ENCODE measurements around the gene FUCA1.
A peak's percentile ranks its signal among the peaks of the same experiment; 100 is the strongest.
"Not testable (repeated sequence)": the region's sequence is repeated elsewhere in the genome, so short reads cannot be mapped to it uniquely, and the experiment has no call there.

The FUCA1 gene

DNA sequence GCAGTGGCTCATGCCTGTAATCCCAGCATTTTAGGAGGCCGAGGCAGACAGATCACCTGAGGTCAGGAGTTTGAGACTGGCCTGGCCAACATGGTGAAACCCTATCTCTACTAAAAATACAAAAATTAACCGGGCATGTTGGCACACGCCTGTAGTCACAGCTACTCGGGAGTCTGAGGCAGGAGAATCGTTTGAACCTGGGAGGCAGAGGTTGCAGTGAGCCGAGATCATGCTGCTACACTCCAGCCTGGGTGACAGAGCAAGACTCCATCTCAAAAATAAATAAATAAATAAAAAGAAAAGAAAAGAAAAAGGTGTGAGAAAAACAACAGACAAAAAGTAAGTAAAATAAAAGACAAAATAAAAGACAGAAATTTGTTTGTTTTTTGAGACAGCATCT is 33.9 kb downstream of the FUCA1 start:
- not testable (repeated sequence) for DNase-seq

GRCh38 chr1:23827717-23828116 is 40.4 kb downstream of the FUCA1 start:
- DNase-seq: no peak

DNA sequence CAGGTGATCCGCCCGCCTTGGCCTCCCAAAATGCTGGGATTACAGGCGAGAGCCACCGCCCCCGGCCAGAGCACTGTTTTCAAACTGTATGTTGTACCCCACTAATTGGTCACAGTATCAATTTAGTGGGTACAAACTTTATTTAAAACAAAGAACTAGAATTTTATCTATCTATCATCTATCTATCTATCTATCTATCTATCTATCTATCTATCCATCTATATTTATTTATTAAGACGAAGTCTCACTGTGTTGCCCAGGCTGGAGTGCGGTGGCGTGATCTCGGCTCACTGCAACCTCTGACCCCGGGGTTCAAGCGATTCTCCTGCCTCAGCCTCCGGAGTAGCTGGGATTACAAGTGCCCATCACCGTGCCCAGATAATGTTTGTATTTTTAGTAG is 41.5 kb downstream of the FUCA1 start:
- DNase-seq: not testable (repeated sequence)

DNA sequence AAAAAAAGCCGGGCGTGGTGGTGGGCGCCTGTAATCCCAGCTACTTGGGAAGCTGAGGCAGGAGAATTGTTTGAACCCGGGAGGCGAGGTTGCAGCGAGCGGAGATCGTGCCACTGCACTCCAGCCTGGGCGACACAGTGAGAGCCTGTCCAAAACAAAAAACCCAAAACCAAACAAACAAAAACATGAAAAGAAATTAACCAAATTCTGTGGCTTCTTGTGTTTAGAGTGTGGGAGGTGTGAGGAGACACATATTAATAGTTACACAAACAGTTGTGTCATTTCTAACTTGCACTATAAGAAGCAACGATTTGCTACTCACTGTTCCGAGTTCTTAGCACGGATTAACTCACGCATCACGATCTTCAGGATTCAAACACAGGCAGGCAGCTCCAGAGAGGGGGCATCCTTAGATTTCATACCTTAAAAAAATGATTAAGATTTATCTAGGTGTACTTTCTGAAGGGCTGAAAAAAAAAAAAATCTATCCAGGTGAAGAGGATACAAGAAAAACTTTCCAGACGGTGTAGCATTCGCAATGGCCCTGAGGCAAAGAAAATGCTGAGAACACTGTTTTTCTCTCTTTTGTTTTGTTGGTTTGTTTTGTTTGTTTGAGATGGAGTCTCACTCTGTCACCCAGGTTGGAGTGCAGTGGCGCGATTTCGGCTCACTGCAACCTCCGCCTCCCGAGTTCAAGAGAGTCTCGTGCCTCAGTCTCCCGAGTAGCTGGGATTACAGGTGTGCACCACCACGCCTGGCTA is 42.1 kb downstream of the FUCA1 start:
- DNase-seq: no peak

- peak; percentile 70 to 91 for DNase-seq
Measured at GRCh38 chr1:23825076-23825761, 42.9 kb downstream of the FUCA1 start, which contains the start of gene HMGCL. HMGCL (minus strand) TSS chr1:23825429; CDS start chr1:23825415, 14 bp downstream.

DNA sequence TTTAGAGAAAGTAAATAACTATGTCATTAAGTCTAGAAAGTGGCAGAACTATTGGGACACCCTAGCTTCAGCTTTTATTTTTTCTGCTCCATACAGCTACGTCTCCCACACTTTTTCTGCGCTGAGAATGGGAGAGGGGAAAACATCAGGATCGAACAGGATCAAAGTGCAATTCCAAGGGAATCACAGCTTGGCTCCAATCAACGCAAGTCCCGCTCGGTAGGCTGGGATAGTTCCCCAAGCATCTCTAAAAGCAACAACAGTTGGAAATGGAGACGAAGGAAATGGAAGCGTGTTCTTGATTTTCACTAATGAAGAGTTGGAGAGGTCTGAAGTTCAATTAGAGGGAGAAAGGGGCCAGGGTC is 43.4 kb downstream of the FUCA1 start:
- DNase-seq: no peak

DNA sequence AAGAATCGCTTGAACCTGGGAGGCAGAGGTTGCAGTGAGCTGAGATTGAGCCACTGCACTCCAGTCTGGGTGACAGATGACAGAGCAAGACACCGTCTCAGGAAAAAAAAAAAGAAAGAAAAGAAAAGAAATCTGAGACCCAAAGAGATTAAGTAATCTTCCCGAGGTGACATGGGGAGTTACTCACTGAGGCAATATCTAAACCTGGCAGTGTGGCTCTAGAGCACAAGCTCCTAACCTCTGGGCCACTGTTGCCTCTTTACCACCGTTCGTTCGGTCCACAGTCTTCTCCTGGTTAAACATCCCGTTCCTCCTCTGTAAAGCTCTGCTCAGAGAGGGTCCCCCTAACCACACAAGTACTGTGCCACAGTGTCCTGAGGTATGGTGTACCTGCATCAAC is 44.3 kb downstream of the FUCA1 start:
- no peak for DNase-seq

GRCh38 chr1:23817633-23818032 is 50.5 kb downstream of the FUCA1 start:
- no peak for DNase-seq

DNA sequence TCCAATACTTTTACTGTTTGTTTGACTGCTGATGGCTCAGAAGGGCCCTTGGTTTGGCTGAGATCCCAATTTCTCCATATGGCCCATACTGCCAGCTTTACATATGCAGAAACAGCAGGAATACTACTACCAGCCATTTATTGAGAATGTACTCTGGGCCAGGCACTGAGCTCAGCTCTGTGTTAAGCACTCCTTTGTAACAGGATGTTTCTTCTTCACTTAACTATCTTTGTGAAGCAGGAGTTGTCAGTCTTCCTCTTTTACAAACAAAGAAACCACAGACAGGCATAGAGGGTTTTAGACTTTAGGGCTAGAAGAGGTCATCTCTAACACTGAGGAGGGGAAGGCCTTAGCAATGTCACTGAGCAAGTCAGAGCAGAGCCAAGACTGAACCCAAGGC is 51.2 kb downstream of the FUCA1 start:
- peak in 1 of 2 donors; percentile 35 for DNase-seq

DNA sequence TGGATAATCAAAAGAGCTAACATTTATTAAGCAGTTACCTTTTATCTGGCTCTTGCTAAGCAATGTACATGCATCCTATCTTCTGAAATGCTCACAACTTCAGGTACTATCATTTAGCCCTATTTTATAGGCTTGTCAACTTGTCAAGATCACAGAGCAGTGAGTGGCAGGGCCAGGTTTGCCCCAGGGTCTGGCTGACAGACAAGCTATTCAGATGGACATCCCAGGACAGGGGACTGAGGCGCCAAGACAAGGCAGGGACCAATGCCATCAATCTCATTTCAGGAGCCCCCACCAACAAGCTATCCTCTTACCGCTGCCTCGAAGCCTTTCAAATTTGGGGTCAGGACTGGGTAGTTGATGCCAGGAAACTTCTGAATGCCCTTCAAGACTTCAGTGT is 51.7 kb downstream of the FUCA1 start:
- no peak for DNase-seq

DNA sequence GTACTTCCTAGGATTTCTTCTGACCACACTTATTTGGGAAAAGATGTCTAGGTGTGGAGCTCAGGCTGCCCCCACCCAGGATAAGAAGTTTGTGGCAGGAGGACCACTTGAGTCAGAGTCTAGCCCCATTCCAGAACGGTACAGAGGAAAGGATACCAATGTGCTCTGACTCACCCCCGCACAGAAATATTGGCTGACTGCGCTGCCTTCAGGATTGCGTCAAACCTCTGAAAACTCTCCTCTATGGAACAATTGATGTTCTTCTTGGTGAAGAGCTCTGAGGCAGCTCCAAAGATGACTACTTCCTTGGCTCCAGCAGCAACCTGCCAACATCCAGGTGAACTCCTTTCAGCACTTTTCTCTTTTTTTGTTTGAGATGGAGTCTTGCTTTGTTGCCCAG is 54.1 kb downstream of the FUCA1 start:
- DNase-seq: no peak

DNA sequence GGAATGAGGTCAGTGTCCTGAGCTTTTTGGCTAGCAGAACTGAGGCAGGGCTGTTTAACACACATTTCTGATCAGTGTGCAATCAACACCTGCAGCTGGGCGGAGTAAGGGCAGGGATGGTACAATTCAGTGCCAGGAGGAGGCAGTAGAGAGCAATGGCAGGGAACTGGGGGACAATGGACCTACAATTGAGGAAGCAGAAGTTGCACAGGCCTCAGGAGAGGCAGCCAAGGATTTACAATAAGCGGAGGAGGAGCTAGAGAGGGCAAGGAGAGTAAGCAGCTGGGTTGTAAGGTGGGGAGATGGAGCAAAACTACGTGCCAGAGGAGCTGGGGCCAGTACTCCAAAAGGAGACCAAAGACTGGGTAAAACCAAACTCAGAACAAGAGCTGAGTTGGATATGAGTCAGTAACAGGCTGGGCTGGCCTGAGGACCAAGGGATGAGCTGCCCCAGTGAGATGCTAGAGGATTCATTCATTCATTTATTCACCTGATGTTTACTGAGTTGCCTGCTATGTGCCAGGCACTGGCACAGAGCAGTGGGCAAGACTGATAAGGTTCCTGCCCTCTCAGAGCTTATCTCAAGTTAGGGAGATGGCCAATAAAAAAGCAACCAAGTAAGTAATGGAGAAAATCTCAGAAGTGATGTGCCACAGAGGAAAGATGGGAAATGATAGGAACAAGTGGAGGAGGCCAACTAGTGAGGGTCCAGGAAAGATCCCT is 57.1 kb downstream of the FUCA1 start:
- peak; percentile 15 to 92 for DNase-seq

DNA sequence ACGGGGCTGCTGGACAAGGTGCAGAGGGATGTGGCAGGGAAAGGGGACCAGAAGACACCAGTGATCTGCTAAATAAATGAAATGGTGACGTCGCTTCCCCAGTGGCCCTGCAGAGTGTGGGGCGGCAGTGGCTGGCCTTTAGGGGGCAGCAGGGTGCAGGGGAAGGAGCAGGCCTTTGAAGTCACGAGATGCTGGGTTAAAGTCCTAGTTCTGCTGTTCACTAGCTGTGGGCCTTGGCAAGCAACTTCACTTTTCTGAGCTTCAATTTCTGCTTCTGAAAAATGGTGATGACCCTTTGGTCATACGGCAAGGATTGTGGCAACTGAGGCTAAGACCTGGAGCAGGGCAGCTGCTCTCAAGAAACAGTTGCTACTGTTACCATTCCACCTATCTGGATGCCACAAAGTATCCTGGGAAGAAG is 58.3 kb downstream of the FUCA1 start:
- peak; percentile 30 to 86 for DNase-seq

DNA sequence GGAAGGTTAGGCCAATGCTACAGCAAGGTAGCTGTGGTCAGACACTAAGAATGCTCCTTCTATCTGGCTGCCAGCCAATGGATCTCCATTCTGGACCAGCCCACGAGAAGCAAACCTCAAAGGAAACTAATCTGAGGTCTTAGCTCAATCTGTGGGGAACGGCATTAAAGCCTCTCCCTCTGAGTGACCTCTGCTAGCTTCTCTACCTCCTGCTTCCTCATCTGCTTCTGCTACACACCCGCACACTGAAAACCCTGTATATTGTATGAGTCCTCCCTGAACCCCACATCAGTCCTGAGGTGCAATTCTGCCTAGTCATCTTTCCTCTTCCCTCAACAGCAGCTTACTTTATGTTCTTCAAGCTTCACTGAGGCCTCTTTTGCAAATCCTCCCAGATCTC is 60.6 kb downstream of the FUCA1 start:
- DNase-seq: peak in 1 of 2 donors; percentile 92

- DNase-seq: no peak
Measured at GRCh38 chr1:23806280-23806679, 61.8 kb downstream of the FUCA1 start.

- DNase-seq: no peak
Measured at GRCh38 chr1:23805025-23805424, 63.1 kb downstream of the FUCA1 start.

GRCh38 chr1:23804183-23804835 is 63.8 kb downstream of the FUCA1 start:
- peak in 1 of 2 donors; percentile 53 for DNase-seq

GRCh38 chr1:23803674-23804073 is 64.4 kb downstream of the FUCA1 start:
- no peak for DNase-seq

GRCh38 chr1:23802809-23803342 is 65.2 kb downstream of the FUCA1 start:
- DNase-seq: not testable (repeated sequence)

- DNase-seq: no peak
Measured at GRCh38 chr1:23801876-23802275, 66.2 kb downstream of the FUCA1 start.

DNA sequence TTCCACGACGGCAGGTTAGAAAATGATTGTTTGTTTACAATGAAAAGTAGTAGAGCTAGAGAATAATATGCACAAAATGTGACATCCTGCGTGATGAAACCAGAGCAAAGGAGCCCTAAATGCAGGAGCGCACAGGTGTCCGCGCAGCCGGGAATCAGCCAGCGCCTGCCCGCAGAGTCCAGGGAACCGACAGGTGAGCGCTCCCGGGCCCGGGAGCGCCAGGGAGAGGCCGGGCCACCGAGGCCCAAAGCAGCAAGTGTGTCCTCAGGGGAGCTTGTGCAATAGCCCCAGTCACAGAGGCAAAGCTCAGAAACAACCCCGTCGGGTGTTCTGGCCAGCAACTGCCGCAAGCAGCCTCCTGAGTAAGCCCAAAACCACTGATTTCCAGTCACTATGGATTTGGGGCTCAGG is 66.7 kb downstream of the FUCA1 start:
- no peak for DNase-seq

- peak; percentile 86 to 90 for DNase-seq
Measured at GRCh38 chr1:23800400-23801337, 67.4 kb downstream of the FUCA1 start, which contains the start of gene GALE. GALE (minus strand) TSS chr1:23800754; CDS start chr1:23799007, 1,747 bp downstream.
